Measurements from ENCODE around the gene KCNT1.
A peak's percentile ranks its signal among the peaks of the same experiment; 100 is the strongest.

The KCNT1 gene

DNA sequence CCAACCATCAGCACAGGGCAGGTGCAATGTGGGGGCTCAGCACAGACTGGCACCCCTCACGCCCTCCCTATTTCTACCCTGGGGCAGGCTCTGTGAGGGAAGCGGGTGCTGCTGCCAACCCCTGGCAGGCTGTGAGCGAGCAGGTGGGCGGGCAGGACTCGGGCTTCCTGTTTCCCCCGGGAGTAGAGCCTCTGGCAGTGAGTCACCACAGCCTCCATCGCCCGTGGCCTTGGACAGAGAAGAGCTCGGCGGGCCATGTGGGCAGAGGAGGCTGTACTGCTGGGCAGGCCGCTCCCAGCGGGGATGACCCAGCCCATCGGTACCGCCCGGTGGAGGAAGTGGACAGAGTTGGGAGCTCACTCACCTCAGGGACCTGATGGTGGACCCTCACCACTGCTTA lies 16.6 kb downstream of the KCNT1 start:
- H3K27ac ChIP-seq = no peak overlapping the region
- TF ChIP-seq, protein P1, sequence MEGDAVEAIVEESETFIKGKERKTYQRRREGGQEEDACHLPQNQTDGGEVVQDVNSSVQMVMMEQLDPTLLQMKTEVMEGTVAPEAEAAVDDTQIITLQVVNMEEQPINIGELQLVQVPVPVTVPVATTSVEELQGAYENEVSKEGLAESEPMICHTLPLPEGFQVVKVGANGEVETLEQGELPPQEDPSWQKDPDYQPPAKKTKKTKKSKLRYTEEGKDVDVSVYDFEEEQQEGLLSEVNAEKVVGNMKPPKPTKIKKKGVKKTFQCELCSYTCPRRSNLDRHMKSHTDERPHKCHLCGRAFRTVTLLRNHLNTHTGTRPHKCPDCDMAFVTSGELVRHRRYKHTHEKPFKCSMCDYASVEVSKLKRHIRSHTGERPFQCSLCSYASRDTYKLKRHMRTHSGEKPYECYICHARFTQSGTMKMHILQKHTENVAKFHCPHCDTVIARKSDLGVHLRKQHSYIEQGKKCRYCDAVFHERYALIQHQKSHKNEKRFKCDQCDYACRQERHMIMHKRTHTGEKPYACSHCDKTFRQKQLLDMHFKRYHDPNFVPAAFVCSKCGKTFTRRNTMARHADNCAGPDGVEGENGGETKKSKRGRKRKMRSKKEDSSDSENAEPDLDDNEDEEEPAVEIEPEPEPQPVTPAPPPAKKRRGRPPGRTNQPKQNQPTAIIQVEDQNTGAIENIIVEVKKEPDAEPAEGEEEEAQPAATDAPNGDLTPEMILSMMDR (conservative IDR thresholded peaks at IDR 0.05) = no peak

DNA sequence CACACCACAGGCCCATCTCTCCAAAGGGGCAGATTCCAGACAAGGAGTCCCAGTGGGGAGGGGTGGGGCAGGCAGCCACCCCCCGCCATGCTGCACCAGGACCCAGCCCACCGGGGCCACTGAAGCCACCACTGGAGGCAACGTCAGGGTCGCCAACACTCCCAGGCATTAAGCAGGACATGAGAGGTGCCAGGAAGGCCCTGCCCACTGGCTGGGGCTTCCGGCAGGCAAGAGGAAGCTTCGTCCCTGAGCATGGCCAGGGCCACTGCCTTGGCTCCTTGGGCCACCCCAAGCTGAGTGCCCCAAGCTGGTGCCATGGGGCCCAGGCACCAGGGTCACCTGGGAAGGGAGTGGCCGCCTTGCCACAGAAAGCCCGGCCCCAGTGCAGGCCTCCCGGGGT lies 17.5 kb downstream of the KCNT1 start:
- TF ChIP-seq, protein P1 (conservative IDR thresholded peaks at IDR 0.05) = no peak
- no peak overlapping the region for H3K27ac ChIP-seq

DNA sequence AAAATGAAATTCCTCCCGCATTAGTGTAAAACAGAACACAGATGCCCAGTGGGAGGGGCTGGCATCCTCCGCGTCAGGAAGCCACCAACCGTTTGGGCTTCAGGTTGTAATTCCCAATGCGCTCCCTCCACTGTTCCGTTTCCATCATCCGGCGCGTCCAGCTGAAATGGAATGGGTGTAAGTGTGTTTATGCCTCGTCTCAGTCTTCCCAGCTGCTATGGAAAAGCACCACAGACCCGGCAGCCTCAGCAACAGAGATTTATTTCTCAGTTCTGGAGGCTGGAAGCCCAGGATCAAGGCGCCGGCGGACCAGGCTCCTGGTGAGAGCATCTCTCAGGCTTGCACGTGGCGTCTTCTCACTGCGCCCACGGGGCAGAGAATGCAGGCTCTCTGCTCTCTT lies 20.4 kb downstream of the KCNT1 start:
- no peak overlapping the region for H3K27ac ChIP-seq
- TF ChIP-seq, protein P1 (conservative IDR thresholded peaks at IDR 0.05) = no peak

DNA sequence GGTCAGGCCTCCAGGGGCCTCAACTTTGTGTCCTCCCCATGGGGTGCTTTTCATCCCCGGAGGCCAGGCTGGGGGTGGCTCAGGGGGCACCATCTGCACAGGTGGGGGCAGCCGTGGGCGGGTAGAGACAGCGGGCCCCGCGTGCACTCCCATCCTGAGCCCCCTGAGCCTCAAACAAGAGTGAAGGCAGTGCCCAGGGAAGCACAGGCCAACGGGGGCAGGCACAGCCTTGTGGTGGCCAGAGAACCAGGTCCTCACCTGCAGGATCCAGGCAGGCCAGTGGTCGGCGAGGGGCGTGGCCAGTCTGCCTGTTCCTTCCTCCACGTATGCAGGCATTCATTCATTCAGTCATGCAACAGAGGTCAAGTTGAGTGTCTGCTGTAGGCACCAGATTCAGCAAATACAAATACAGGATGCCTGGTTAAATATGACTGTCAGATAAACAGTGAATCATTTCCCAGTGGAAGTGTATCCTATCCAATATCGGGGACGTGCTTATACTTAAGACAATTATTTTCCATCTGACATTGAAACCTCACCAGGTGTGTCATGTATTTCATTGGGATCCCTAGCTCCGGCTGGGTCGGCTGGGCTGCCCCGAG lies 22.3 kb downstream of the KCNT1 start:
- H3K27ac ChIP-seq = no peak overlapping the region
- TF ChIP-seq, protein P1 (conservative IDR thresholded peaks at IDR 0.05) = no peak

DNA sequence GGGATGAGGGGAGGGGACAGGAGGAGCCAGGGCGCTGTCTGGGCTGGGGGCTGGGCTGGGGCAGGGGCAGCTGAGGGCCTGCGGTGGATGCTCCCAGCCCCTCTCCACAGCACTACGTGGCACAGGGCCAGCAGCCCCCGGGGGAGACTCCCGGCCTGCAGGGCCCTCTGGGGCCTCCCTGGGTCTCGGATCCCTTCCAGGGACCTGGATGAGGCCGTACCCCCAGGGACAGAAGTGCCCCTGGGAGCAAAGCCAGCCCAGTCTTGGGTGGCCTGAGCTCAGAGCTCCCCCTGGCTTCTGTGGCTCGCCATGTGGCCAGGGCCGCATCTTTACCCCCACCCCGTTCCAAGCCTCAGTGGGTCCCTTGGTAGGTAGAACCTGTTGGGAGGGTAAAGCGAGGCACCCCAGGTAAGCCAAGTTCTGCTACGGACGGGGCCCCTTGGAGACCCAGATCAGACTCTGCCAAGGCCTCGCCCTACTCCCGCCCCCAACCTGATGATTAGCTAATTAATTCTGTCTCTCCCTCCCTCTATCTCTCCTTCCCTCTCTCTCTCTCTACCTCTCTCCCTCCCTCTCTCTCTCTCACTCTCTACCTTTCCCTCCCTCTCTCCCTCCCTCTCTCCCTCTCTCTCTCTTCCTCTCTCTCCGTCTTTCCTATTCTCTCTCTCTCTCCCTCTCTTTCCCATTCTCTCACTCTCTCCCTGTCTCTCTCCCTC lies 24.3 kb downstream of the KCNT1 start:
- H3K27ac ChIP-seq = no peak overlapping the region
- TF ChIP-seq, protein P1 (conservative IDR thresholded peaks at IDR 0.05) = peak; percentile 46; the same call in 1 of the 2 replicates

DNA sequence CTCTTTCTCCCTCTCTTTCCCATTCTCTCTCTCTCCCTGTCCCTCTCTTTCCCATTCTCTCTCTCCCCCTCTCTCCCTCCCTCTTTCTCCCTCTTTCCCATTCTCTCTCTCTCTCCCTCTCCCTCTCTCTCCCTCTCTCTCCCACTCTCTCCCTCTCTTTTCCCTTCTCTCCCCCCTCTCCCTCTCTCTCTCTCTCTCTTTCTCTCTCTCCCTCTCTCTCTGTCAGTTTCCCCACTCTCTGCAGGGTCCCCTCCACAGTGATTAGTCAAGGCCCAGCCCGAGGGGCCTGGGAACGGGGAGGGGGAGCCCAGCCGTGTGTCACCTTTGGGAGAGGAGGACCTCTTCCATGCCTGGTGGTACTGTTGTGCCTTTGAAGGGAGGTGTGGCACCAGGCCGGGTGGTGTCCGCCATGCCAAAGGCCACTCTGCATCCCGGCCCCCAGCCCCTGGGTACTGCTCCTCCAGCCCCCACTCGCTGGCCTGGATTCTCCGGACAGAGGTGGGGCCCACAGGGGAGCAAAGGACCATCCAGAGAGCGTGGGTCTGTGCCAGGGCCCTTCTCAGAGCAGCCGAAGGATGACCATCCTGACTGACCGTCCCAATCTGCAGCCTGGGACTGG lies 25.4 kb downstream of the KCNT1 start:
- TF ChIP-seq, protein P1 (conservative IDR thresholded peaks at IDR 0.05) = no peak
- H3K27ac ChIP-seq = no peak overlapping the region

DNA sequence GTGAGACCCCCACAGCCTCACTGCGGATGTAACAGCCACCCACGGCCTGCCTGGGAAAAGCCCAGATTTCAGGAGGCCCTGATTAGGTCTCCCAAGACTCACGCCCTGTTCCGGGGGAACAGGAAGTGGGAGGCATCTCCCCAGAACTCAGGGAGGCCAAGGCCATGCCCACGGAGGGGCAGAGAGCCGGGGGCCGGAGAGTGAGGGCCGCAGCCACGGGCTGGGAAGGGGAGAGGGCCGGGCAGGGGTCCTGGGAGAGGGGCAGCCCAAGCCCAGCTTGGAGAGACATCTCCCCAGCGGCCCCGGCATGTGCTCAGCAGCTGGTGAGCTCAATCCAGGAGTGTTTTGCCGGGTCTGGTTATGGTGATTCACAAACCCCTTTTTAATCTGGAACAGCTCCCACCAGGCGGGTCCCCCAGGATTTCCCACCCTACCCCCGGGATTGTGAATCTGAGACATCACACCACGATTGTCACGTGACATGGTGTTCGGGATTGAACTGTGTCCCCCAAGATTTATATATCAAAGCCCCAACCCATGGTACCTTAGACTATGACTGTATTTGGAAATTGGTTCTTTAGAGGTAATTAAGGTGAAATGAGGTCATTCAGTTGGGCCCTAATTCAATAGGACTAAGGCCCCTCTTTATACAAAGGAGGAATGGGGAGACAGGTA lies 26.6 kb downstream of the KCNT1 start:
- no peak overlapping the region for H3K27ac ChIP-seq
- TF ChIP-seq, protein P1 (conservative IDR thresholded peaks at IDR 0.05) = no peak

Measured in VCaP (cell line).